HFFc6 (cell line): ENCODE data around the gene NEAT1. TPM values are rescaled to one million over a fixed set of nuclear protein-coding genes. Genes with fewer than 3 reads are reported as not detected.
A peak's percentile ranks its signal among the peaks of the same experiment; 100 is the strongest.

Experiments used
- DNase-seq: peaks from one replicate; pipeline ENCODE4 v3.0.0-alpha.2; 2018
- H3K27ac Mint-ChIP-seq: 2 replicates; pipeline ENCODE4 v1.8.0; 2020; ENCODE audit warnings: mild to moderate bottlenecking, mixed read lengths
- H3K27me3 Mint-ChIP-seq: 2 replicates; pipeline ENCODE4 v1.8.0; 2021; ENCODE audit warnings: mild to moderate bottlenecking, moderate library complexity, mixed read lengths; ENCODE audit not compliant: insufficient read depth
- H3K36me3 Mint-ChIP-seq: 2 replicates; pipeline ENCODE4 v1.8.0; 2021; ENCODE audit warnings: low read depth, mixed read lengths
- H3K4me1 Mint-ChIP-seq: 2 replicates; pipeline ENCODE4 v1.8.0; 2020; ENCODE audit warnings: low read depth, mixed read lengths
- H3K4me3 Mint-ChIP-seq: 2 replicates; pipeline ENCODE4 v1.8.0; 2020; ENCODE audit warnings: mild to moderate bottlenecking, moderate library complexity, mixed read lengths
- H3K9me3 Mint-ChIP-seq: 2 replicates; pipeline ENCODE4 v1.8.0; 2020; ENCODE audit warnings: mild to moderate bottlenecking, mixed read lengths
- CTCF ChIP-seq: fragments of 200-600 bp; sonication (generic); IDR thresholded peaks from 2 replicates; pipeline ENCODE4 v1.5.0; 2021; ENCODE audit warnings: antibody characterized with exemption, mild to moderate bottlenecking
- total RNA-seq, 6 experiments: library from RNA; stranded (reverse); fragmentation: NEBNext Ultra II Directional; extraction: Animal tissue kit (Norgen Biotek cat#: 25700); gene quantifications; 2 replicates in 1 of 6; 3 replicates in 5 of 6; pipeline ENCODE4 v1.2.3, GENCODE V29; 2021

NEAT1 gene
- total RNA-seq, 6 experiments from 2014 or later = 185 to 250 (median 213) TPM

- H3K27ac Mint-ChIP-seq = peak overlapping the region; percentile 48
- H3K4me3 Mint-ChIP-seq = no peak overlapping the region
- peaks cover 8% of the 10 kb centered on the region for H3K36me3 Mint-ChIP-seq
- TF ChIP-seq CTCF = no peak
- no peaks in the 10 kb centered on the region for H3K9me3 Mint-ChIP-seq
- H3K27me3 Mint-ChIP-seq = peaks cover 6% of the 10 kb centered on the region
- peaks cover 43% of the 10 kb centered on the region for H3K4me1 Mint-ChIP-seq
- no peak for DNase-seq
These were observed 30.3 kb upstream of the NEAT1 start for GRCh38 chr11:65392186-65392829.

- H3K27ac Mint-ChIP-seq = no peak overlapping the region
- no peaks in the 10 kb centered on the region for H3K9me3 Mint-ChIP-seq
- no peak for DNase-seq
- H3K36me3 Mint-ChIP-seq = peaks cover 11% of the 10 kb centered on the region
- no peak overlapping the region for H3K4me3 Mint-ChIP-seq
- peaks cover 43% of the 10 kb centered on the region for H3K4me1 Mint-ChIP-seq
- TF ChIP-seq CTCF = no peak
- peaks cover 6% of the 10 kb centered on the region for H3K27me3 Mint-ChIP-seq
These were observed 29.7 kb upstream of the NEAT1 start for GRCh38 chr11:65392899-65393298.

GRCh38 chr11:65393513-65394079 is 29.0 kb upstream of the NEAT1 start:
- H3K27me3 Mint-ChIP-seq = peaks cover 6% of the 10 kb centered on the region
- H3K27ac Mint-ChIP-seq = no peak overlapping the region
- no peak for TF ChIP-seq CTCF
- H3K9me3 Mint-ChIP-seq = no peaks in the 10 kb centered on the region
- peaks cover 14% of the 10 kb centered on the region for H3K36me3 Mint-ChIP-seq
- peaks cover 36% of the 10 kb centered on the region for H3K4me1 Mint-ChIP-seq
- no peak for DNase-seq
- H3K4me3 Mint-ChIP-seq = no peak overlapping the region

GRCh38 chr11:65394125-65394536 is 28.5 kb upstream of the NEAT1 start:
- H3K27me3 Mint-ChIP-seq = peaks cover 6% of the 10 kb centered on the region
- peaks cover 30% of the 10 kb centered on the region for H3K4me1 Mint-ChIP-seq
- no peaks in the 10 kb centered on the region for H3K9me3 Mint-ChIP-seq
- no peak for TF ChIP-seq CTCF
- no peak overlapping the region for H3K27ac Mint-ChIP-seq
- peaks cover 17% of the 10 kb centered on the region for H3K36me3 Mint-ChIP-seq
- no peak overlapping the region for H3K4me3 Mint-ChIP-seq
- no peak for DNase-seq

GRCh38 chr11:65395961-65396530 is 26.6 kb upstream of the NEAT1 start:
- H3K27ac Mint-ChIP-seq = no peak overlapping the region
- H3K27me3 Mint-ChIP-seq = peaks cover 6% of the 10 kb centered on the region
- no peak overlapping the region for H3K4me3 Mint-ChIP-seq
- H3K36me3 Mint-ChIP-seq = peaks cover 17% of the 10 kb centered on the region
- no peak for TF ChIP-seq CTCF
- H3K4me1 Mint-ChIP-seq = peaks cover 11% of the 10 kb centered on the region
- H3K9me3 Mint-ChIP-seq = no peaks in the 10 kb centered on the region
- no peak for DNase-seq
